Daoy (cell line): ENCODE data around the gene CXCL9. TPM values are rescaled to one million over a fixed set of nuclear protein-coding genes. Genes with fewer than 3 reads are reported as not detected.
"Not testable (repeated sequence)": the region's sequence is repeated elsewhere in the genome, so short reads cannot be mapped to it uniquely, and the experiment has no call there.

Source experiments
- DNase-seq: peaks from one replicate; pipeline ENCODE4 v3.0.0-alpha.2; 2015; ENCODE audit warnings: low read depth
- total RNA-seq: library from RNA; depleted of rRNA; stranded (reverse); fragments of >200 nt; shearing (Covaris generic); gene quantifications from 2 replicates; pipeline ENCODE4 v1.2.3, GENCODE V29; 2014; rRNA removed

CXCL9 gene
- not detected in 2 replicates for total RNA-seq

GRCh38 chr4:76007089-76007862 lies at the start of gene CXCL9:
TSS of gene CXCL9 (minus strand) at chr4:76007509. CDS start at chr4:76007449, 60 bp downstream.
- no peak for DNase-seq

- DNase-seq, result no peak
Observed at GRCh38 chr4:76055421-76055820, 48.1 kb upstream of the CXCL9 start.

- no peak for DNase-seq
Observed at GRCh38 chr4:76055016-76055415, 47.7 kb upstream of the CXCL9 start.

GRCh38 chr4:76053730-76054129 lies 46.4 kb upstream of the CXCL9 start:
- no peak for DNase-seq

GRCh38 chr4:76050560-76051050 lies 43.3 kb upstream of the CXCL9 start:
- DNase-seq, result not testable (repeated sequence)

- DNase-seq, result not testable (repeated sequence)
Observed at GRCh38 chr4:76049860-76050416, 42.6 kb upstream of the CXCL9 start.

- not testable (repeated sequence) for DNase-seq
Observed at GRCh38 chr4:76044686-76045085, 37.4 kb upstream of the CXCL9 start.

- not testable (repeated sequence) for DNase-seq
Observed at GRCh38 chr4:76043306-76043705, 36.0 kb upstream of the CXCL9 start.

- DNase-seq, result not testable (repeated sequence)
Observed at GRCh38 chr4:76042241-76042998, 35.1 kb upstream of the CXCL9 start.

GRCh38 chr4:76036855-76037254 lies 29.5 kb upstream of the CXCL9 start:
- no peak for DNase-seq

GRCh38 chr4:76035799-76036380 lies 28.6 kb upstream of the CXCL9 start, which contains the start of gene CXCL11:
TSS of gene CXCL11 (minus strand) at chr4:76036070. CDS start at chr4:76035987, 83 bp downstream.
- DNase-seq, result peak; percentile 4

GRCh38 chr4:76035141-76035540 lies 27.8 kb upstream of the CXCL9 start:
- no peak for DNase-seq

GRCh38 chr4:76029300-76029699 lies 22.0 kb upstream of the CXCL9 start:
- no peak for DNase-seq

- DNase-seq, result no peak
Observed at GRCh38 chr4:76028350-76028765, 21.0 kb upstream of the CXCL9 start.

GRCh38 chr4:76024065-76024464 lies 16.8 kb upstream of the CXCL9 start:
- no peak for DNase-seq

GRCh38 chr4:76023389-76023788 lies 16.1 kb upstream of the CXCL9 start, which contains the start of gene CXCL10:
TSS of gene CXCL10 (minus strand) at chr4:76023497. CDS start at chr4:76023431, 66 bp downstream.
- peak; percentile 7 for DNase-seq

GRCh38 chr4:76022677-76023076 lies 15.4 kb upstream of the CXCL9 start:
- no peak for DNase-seq

GRCh38 chr4:76022031-76022430 lies 14.7 kb upstream of the CXCL9 start:
- no peak for DNase-seq

- DNase-seq, result no peak
Observed at GRCh38 chr4:76017056-76017686, 9.9 kb upstream of the CXCL9 start.

GRCh38 chr4:76016393-76016792 lies 9.1 kb upstream of the CXCL9 start:
- DNase-seq, result no peak

GRCh38 chr4:76013540-76013939 lies 6.2 kb upstream of the CXCL9 start:
- no peak for DNase-seq
